ENCODE measurements around the gene IL37.

Gene IL37

GRCh38 chr2:112910865-112911264 is at the start of gene IL37:
TSS of gene IL37 (plus strand) at chr2:112911165. CDS start at chr2:112913013, 1,848 bp downstream.
- DNase-seq: no peak

- DNase-seq: no peak
These were observed 46.9 kb upstream of the IL37 start for GRCh38 chr2:112864072-112864471.

- no peak for DNase-seq
These were observed 44.7 kb upstream of the IL37 start for GRCh38 chr2:112866128-112866835.

GRCh38 chr2:112867701-112868631 is 43.0 kb upstream of the IL37 start:
- no peak for DNase-seq

- DNase-seq: peak; percentile 25
These were observed 41.6 kb upstream of the IL37 start for GRCh38 chr2:112869258-112869842.

GRCh38 chr2:112870841-112871835 is 39.8 kb upstream of the IL37 start:
- DNase-seq: no peak

GRCh38 chr2:112876257-112876970 is 34.6 kb upstream of the IL37 start:
- no peak for DNase-seq

- peak; percentile 13 for DNase-seq
These were observed 34.0 kb upstream of the IL37 start for GRCh38 chr2:112876971-112877361.

- no peak for DNase-seq
These were observed 33.5 kb upstream of the IL37 start for GRCh38 chr2:112877423-112877822.

- DNase-seq: no peak
These were observed 31.4 kb upstream of the IL37 start for GRCh38 chr2:112879491-112880041.

GRCh38 chr2:112880091-112880531 is 30.9 kb upstream of the IL37 start:
- no peak for DNase-seq

GRCh38 chr2:112880696-112881095 is 30.3 kb upstream of the IL37 start:
- no peak for DNase-seq

- DNase-seq: peak; percentile 48
These were observed 29.6 kb upstream of the IL37 start for GRCh38 chr2:112881217-112881985.

- no peak for DNase-seq
These were observed 27.3 kb upstream of the IL37 start for GRCh38 chr2:112883669-112884068.

GRCh38 chr2:112884869-112885505 is 26.0 kb upstream of the IL37 start:
- peak; percentile 84 for DNase-seq

- DNase-seq: no peak
These were observed 25.5 kb upstream of the IL37 start for GRCh38 chr2:112885506-112885902.

GRCh38 chr2:112886291-112886690 is 24.7 kb upstream of the IL37 start:
- DNase-seq: no peak

- no peak for DNase-seq
These were observed 22.8 kb upstream of the IL37 start for GRCh38 chr2:112887964-112888749.

GRCh38 chr2:112889976-112890375 is 21.0 kb upstream of the IL37 start:
- no peak for DNase-seq
